NT2/D1 (cell line): ENCODE results near the gene FITM2.

ENCODE experiments used
- DNase-seq: peaks from one replicate; pipeline ENCODE4 v3.0.0-alpha.2; 2011; ENCODE audit warnings: low read depth, low spot score
- H3K27me3 ChIP-seq: 2 replicates; pipeline ENCODE4 v1.6.0; 2011; ENCODE audit warnings: mild to moderate bottlenecking; ENCODE audit not compliant: insufficient read length, insufficient read depth
- H3K36me3 ChIP-seq: 2 replicates; pipeline ENCODE4 v1.6.1; 2011; ENCODE audit warnings: mild to moderate bottlenecking, low read length, mixed read lengths; ENCODE audit not compliant: insufficient read depth, insufficient read length
- H3K4me1 ChIP-seq: 2 replicates; pipeline ENCODE4 v1.5.1; 2011; ENCODE audit not compliant: insufficient read depth, insufficient read length
- H3K4me3 ChIP-seq: 2 replicates; pipeline ENCODE4 v1.5.1; 2011; ENCODE audit warnings: low read depth; ENCODE audit not compliant: insufficient read length
- H3K9ac ChIP-seq: 2 replicates; pipeline ENCODE4 v1.6.0; 2011; ENCODE audit warnings: low read depth; ENCODE audit not compliant: insufficient read length
- H3K9me3 ChIP-seq: 2 replicates; pipeline ENCODE4 v1.5.1; 2011; ENCODE audit warnings: mild to moderate bottlenecking, low read length; ENCODE audit not compliant: insufficient read depth
- SUZ12 ChIP-seq: IDR thresholded peaks from 2 replicates; pipeline ENCODE4 v1.6.1; 2011; ENCODE audit not compliant: insufficient read length, insufficient read depth; ENCODE audit errors: extremely low read depth
- YY1 ChIP-seq: IDR thresholded peaks from 2 replicates; pipeline ENCODE4 v1.6.1; 2011; ENCODE audit not compliant: insufficient read length, insufficient read depth
- ZNF274 ChIP-seq: IDR thresholded peaks from 2 replicates; pipeline ENCODE4 v1.6.1; 2011; ENCODE audit warnings: mild to moderate bottlenecking, low read depth, low read length

The FITM2 gene

DNA sequence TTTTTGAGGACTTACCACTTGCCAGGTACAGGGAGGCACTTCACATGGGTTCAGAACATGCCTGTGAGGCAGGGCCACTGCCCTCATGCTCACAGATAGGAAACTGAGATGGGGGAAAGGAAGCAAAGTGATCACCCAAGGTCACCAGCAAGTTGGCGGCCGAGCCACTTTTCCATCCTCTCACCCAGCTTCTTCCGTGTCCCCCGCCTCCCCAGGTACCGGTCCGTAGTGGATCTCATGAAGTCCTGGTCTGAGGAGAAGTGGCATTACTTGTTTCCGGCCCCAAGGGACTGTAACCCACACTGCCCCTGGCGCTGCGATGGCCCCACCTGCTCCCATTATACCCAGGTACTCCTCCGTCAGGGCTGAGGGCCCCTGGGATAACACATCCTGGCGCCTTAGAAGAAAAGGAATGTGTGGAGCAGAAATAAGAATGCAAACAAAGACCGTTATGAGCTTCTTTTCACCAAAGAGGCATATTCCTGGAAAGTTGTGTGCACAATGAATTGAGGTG lies 32.2 kb upstream of the FITM2 start:
- H3K9me3 ChIP-seq: no peaks in the 10 kb centered on the region
- peaks cover 6% of the 10 kb centered on the region for H3K4me1 ChIP-seq
- no peaks in the 10 kb centered on the region for H3K36me3 ChIP-seq
- DNase-seq: no peak
- H3K9ac ChIP-seq: no peak overlapping the region
- no peak overlapping the region for H3K4me3 ChIP-seq
- no peak for TF ChIP-seq ZNF274
- no peak for TF ChIP-seq YY1
- TF ChIP-seq SUZ12: no peak
- no peaks in the 10 kb centered on the region for H3K27me3 ChIP-seq

GRCh38 chr20:44342248-44342647 lies 31.2 kb upstream of the FITM2 start:
- Histone ChIP-seq H3K9me3 (no peaks in the 10 kb centered on the region), H3K27me3 (no peaks in the 10 kb centered on the region), H3K4me3 (no peak overlapping the region), H3K9ac (no peak overlapping the region), H3K4me1 (peaks cover 6% of the 10 kb centered on the region), H3K36me3 (no peaks in the 10 kb centered on the region)
- DNase-seq: no peak
- no peak for TF ChIP-seq ZNF274
- TF ChIP-seq YY1: no peak
- no peak for TF ChIP-seq SUZ12

- no peaks in the 10 kb centered on the region for H3K36me3 ChIP-seq
- no peak for TF ChIP-seq ZNF274
- TF ChIP-seq SUZ12: no peak
- TF ChIP-seq YY1: no peak
- H3K27me3 ChIP-seq: no peaks in the 10 kb centered on the region
- peak within 1 kb of the TSS; percentile 36 for H3K9ac ChIP-seq
- no peak within 1 kb of the TSS for H3K4me3 ChIP-seq
- H3K9me3 ChIP-seq: no peaks in the 10 kb centered on the region
- H3K4me1 ChIP-seq: peaks cover 4% of the 10 kb centered on the region
- DNase-seq: no peak
These were observed 25.9 kb upstream of the FITM2 start, which contains the start of gene R3HDML for GRCh38 chr20:44336725-44337380. Gene R3HDML (plus strand): TSS chr20:44337043. CDS start chr20:44337158, 115 bp downstream.

- Histone ChIP-seq H3K4me1 (peaks cover 4% of the 10 kb centered on the region), H3K9me3 (no peaks in the 10 kb centered on the region), H3K27me3 (no peaks in the 10 kb centered on the region), H3K36me3 (no peaks in the 10 kb centered on the region), H3K9ac (peak overlapping the region; percentile 36), H3K4me3 (no peak overlapping the region)
- peak; percentile 27 for DNase-seq
- TF ChIP-seq SUZ12 (no peak), ZNF274 (no peak), YY1 (no peak)
These were observed 25.1 kb upstream of the FITM2 start for GRCh38 chr20:44336086-44336485.

DNA sequence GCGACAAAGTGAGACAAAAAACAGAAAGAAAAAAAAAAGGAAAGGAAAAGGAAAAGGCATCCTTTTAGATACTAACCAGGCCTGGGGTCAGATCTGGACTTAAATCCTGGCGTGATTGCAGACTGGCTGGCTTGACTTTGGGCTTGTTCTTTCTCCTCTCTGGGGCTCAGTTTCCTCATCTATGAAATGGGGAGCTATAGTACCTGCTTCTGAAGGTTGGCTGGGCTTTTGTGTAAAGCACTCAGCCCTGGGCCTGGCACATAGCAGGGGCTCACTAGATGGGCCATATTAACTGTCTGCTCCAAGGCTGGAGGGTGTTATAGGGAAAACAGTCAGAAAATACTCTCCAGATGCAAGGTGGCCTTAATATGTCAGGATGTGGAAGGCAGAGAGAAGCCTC lies 24.7 kb upstream of the FITM2 start:
- Histone ChIP-seq H3K9me3 (no peaks in the 10 kb centered on the region), H3K27me3 (no peaks in the 10 kb centered on the region), H3K4me1 (peaks cover 4% of the 10 kb centered on the region), H3K9ac (no peak overlapping the region), H3K4me3 (no peak overlapping the region), H3K36me3 (no peaks in the 10 kb centered on the region)
- no peak for DNase-seq
- TF ChIP-seq SUZ12 (no peak), ZNF274 (no peak)

- DNase-seq: no peak
- no peak for TF ChIP-seq ZNF274
- TF ChIP-seq YY1: no peak
- H3K4me3 ChIP-seq: no peak overlapping the region
- H3K4me1 ChIP-seq: peaks cover 4% of the 10 kb centered on the region
- no peak overlapping the region for H3K9ac ChIP-seq
- no peaks in the 10 kb centered on the region for H3K36me3 ChIP-seq
- H3K27me3 ChIP-seq: no peaks in the 10 kb centered on the region
- H3K9me3 ChIP-seq: no peaks in the 10 kb centered on the region
These were observed 23.7 kb upstream of the FITM2 start for GRCh38 chr20:44334709-44335108.

GRCh38 chr20:44334306-44334705 lies 23.3 kb upstream of the FITM2 start:
- DNase-seq: no peak
- Histone ChIP-seq H3K27me3 (no peaks in the 10 kb centered on the region), H3K4me1 (peaks cover 4% of the 10 kb centered on the region), H3K36me3 (no peaks in the 10 kb centered on the region), H3K4me3 (no peak overlapping the region), H3K9me3 (no peaks in the 10 kb centered on the region), H3K9ac (no peak overlapping the region)
- TF ChIP-seq SUZ12: no peak
- no peak for TF ChIP-seq YY1
- TF ChIP-seq ZNF274: no peak
